Activated T-cell treated with anti-CD3 and anti-CD28 coated beads, Interleukin-2, amount 50 U/mL, for 24 hours (primary cell): Measurements from ENCODE around the gene ZNF770.
"Not testable (repeated sequence)": the region's sequence is repeated elsewhere in the genome, so short reads cannot be mapped to it uniquely, and the experiment has no call there.

Source experiments
- DNase-seq: peaks from one replicate; pipeline ENCODE4 v3.0.0-alpha.2; 2020
- H3K27ac Mint-ChIP-seq: 2 replicates; pipeline ENCODE4 v1.8.0; 2020; ENCODE audit warnings: mild to moderate bottlenecking, mixed read lengths
- H3K27me3 Mint-ChIP-seq: 2 replicates; pipeline ENCODE4 v1.8.0; 2020; ENCODE audit warnings: mixed read lengths
- H3K36me3 Mint-ChIP-seq: 2 replicates; pipeline ENCODE4 v1.8.0; 2020; ENCODE audit warnings: low read depth, mixed read lengths
- H3K4me1 Mint-ChIP-seq: 2 replicates; pipeline ENCODE4 v1.8.0; 2020; ENCODE audit warnings: low read depth, mixed read lengths
- H3K4me3 Mint-ChIP-seq: 2 replicates; pipeline ENCODE4 v1.8.0; 2020; ENCODE audit warnings: mild to moderate bottlenecking, moderate library complexity, mixed read lengths
- H3K9me3 Mint-ChIP-seq: 2 replicates; pipeline ENCODE4 v1.8.0; 2020; ENCODE audit warnings: mixed read lengths

The ZNF770 gene

GRCh38 chr15:34993412-34993811, 5.3 kb upstream of the ZNF770 start:
- Mint-ChIP-seq H3K27me3 (peaks cover 11% of the 10 kb centered on the region), H3K4me3 (peak overlapping the region; percentile 62), H3K9me3 (no peaks in the 10 kb centered on the region), H3K36me3 (peaks cover 2% of the 10 kb centered on the region), H3K4me1 (peaks cover 28% of the 10 kb centered on the region), H3K27ac (peak overlapping the region; percentile 94)
- no peak for DNase-seq

DNA sequence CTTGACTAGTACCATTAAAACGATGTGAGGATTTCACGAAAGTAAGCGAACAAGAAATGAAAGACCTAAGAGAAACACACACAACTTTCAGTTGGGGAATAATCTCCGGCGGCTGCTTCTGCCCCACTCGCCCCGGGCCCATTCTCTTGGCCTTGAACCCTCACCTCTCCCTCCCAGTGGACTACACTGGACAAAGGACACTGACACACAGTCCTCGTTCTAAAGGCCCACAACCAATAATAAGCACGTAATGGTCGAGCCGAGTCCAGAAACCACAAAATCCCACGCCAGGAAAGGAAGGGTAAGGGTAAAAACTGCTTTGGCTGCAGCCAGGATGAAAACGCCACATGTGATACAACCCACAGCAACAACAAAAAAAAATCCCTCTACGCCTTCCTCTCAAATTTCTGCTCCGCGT, 469 bp downstream of the ZNF770 start:
- no peak for DNase-seq
- no peaks in the 10 kb centered on the region for H3K27me3 Mint-ChIP-seq
- peaks cover 52% of the 10 kb centered on the region for H3K36me3 Mint-ChIP-seq
- peaks cover 41% of the 10 kb centered on the region for H3K4me1 Mint-ChIP-seq
- peak overlapping the region; percentile 97 for H3K4me3 Mint-ChIP-seq
- H3K27ac Mint-ChIP-seq: peak overlapping the region; percentile 98
- no peaks in the 10 kb centered on the region for H3K9me3 Mint-ChIP-seq

GRCh38 chr15:34986771-34987480, 1.2 kb downstream of the ZNF770 start:
- H3K36me3 Mint-ChIP-seq: peaks cover 59% of the 10 kb centered on the region
- H3K4me1 Mint-ChIP-seq: peaks cover 44% of the 10 kb centered on the region
- no peaks in the 10 kb centered on the region for H3K9me3 Mint-ChIP-seq
- peak overlapping the region; percentile 97 for H3K4me3 Mint-ChIP-seq
- no peaks in the 10 kb centered on the region for H3K27me3 Mint-ChIP-seq
- H3K27ac Mint-ChIP-seq: peak overlapping the region; percentile 98
- DNase-seq: no peak

DNA sequence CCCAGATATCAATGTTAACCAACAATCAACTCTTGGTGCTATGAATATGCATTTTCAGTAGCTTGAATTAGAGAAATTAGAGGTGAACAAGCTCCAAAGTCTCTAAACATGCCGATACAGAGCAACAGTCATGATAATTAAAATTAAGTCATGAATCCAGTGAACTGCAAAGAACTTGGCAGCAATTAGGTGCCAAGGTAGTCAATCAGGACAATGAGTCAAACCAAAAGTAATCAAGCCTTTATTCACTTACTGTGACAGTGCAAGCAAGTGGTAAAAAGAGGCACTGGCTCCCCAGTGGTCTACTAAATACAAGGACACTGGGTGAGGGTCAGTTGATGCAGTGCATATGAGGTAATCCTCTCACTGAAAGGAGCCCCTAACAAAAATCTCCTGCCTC, 1.8 kb downstream of the ZNF770 start:
- H3K9me3 Mint-ChIP-seq: no peaks in the 10 kb centered on the region
- peaks cover 50% of the 10 kb centered on the region for H3K4me1 Mint-ChIP-seq
- peak overlapping the region; percentile 98 for H3K27ac Mint-ChIP-seq
- H3K27me3 Mint-ChIP-seq: no peaks in the 10 kb centered on the region
- H3K36me3 Mint-ChIP-seq: peaks cover 65% of the 10 kb centered on the region
- H3K4me3 Mint-ChIP-seq: peak overlapping the region; percentile 97
- no peak for DNase-seq

- no peaks in the 10 kb centered on the region for H3K27me3 Mint-ChIP-seq
- peaks cover 76% of the 10 kb centered on the region for H3K36me3 Mint-ChIP-seq
- no peaks in the 10 kb centered on the region for H3K9me3 Mint-ChIP-seq
- no peak for DNase-seq
- peaks cover 53% of the 10 kb centered on the region for H3K4me1 Mint-ChIP-seq
- peak overlapping the region; percentile 66 for H3K4me3 Mint-ChIP-seq
- peak overlapping the region; percentile 86 for H3K27ac Mint-ChIP-seq
Measured at GRCh38 chr15:34984889-34985630, 3.0 kb downstream of the ZNF770 start.

GRCh38 chr15:34976743-34977142, 11.3 kb downstream of the ZNF770 start:
- no peak overlapping the region for H3K4me3 Mint-ChIP-seq
- H3K4me1 Mint-ChIP-seq: peaks cover 20% of the 10 kb centered on the region
- H3K9me3 Mint-ChIP-seq: no peaks in the 10 kb centered on the region
- peak overlapping the region; percentile 63 for H3K27ac Mint-ChIP-seq
- DNase-seq: no peak
- peaks cover 40% of the 10 kb centered on the region for H3K36me3 Mint-ChIP-seq
- H3K27me3 Mint-ChIP-seq: no peaks in the 10 kb centered on the region

DNA sequence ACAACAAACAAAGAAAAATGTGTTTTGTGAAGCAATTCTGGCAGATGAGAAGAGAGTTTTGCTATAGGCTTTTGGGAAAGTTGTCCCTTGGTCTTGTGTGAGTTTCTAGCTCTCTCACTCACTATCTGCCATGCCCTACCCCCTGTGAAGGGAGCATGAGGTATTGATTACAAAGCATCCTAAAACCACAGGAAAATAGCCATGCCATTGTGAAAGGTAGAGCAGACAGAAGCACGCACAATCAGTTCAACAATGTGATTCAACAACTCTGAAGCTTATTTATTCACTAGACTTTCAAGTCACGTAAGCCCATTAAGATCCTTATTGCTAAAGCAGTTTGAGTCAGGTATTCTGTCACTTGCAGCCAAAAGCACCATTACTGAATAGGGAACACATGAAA, 12.0 kb downstream of the ZNF770 start:
- H3K27ac Mint-ChIP-seq: peak overlapping the region; percentile 3
- H3K4me1 Mint-ChIP-seq: peaks cover 14% of the 10 kb centered on the region
- DNase-seq: no peak
- peaks cover 34% of the 10 kb centered on the region for H3K36me3 Mint-ChIP-seq
- H3K27me3 Mint-ChIP-seq: no peaks in the 10 kb centered on the region
- no peaks in the 10 kb centered on the region for H3K9me3 Mint-ChIP-seq
- no peak overlapping the region for H3K4me3 Mint-ChIP-seq

DNA sequence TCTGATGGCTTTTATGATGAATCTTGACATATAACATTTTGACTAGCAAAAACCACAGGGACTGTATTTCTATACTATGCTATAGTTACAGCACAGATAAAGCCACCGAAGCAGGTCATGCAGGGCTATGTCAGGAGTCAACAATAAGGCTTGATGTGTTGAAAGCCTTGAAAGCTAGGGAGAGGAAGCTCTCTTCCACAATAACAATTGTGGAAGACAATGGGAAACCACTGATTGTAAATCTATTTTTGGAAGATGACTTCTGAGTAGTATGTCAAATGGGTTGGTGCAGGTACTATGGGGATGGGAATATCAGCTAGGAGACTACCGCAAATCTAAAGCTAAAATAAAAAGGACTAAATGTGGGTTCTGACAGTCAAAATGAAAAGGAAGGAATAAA, 14.6 kb downstream of the ZNF770 start:
- H3K4me1 Mint-ChIP-seq: peaks cover 22% of the 10 kb centered on the region
- no peak for DNase-seq
- H3K27me3 Mint-ChIP-seq: no peaks in the 10 kb centered on the region
- H3K4me3 Mint-ChIP-seq: no peak overlapping the region
- H3K27ac Mint-ChIP-seq: no peak overlapping the region
- H3K9me3 Mint-ChIP-seq: no peaks in the 10 kb centered on the region
- H3K36me3 Mint-ChIP-seq: peaks cover 32% of the 10 kb centered on the region

GRCh38 chr15:34970098-34970643, 17.9 kb downstream of the ZNF770 start:
- Mint-ChIP-seq H3K4me1 (peaks cover 36% of the 10 kb centered on the region), H3K27ac (peak overlapping the region; percentile 98), H3K36me3 (peaks cover 37% of the 10 kb centered on the region), H3K4me3 (peak overlapping the region; percentile 100)
- H3K9me3 Mint-ChIP-seq, H3K27me3 Mint-ChIP-seq, DNase-seq: not testable (repeated sequence)

GRCh38 chr15:34969340-34970097, 18.6 kb downstream of the ZNF770 start, which contains the start of gene AQR:
TSS of gene AQR (minus strand) at chr15:34969742. CDS start at chr15:34969613, 129 bp downstream.
- Mint-ChIP-seq H3K4me1 (peaks cover 42% of the 10 kb centered on the region), H3K36me3 (peaks cover 42% of the 10 kb centered on the region)

DNA sequence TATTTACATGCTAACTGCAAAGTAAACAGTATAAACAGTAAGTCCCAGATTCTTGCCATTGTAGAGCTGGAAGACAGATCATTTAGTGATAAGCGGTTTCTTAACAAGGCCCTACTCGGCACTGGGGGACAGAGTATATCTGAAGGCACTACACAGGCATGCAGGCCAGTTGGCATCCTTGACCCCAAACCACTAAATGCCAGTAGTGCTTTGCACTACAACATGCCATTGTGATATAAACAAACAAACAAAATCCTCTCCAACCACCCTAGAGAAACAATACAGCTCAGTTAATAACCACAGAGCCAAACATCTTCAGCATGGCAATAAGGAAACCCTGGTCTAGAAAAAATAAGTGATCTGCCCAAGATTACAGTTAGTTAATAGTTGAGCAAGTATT, 23.8 kb downstream of the ZNF770 start:
- H3K9me3 Mint-ChIP-seq: no peaks in the 10 kb centered on the region
- H3K27me3 Mint-ChIP-seq: no peaks in the 10 kb centered on the region
- H3K27ac Mint-ChIP-seq: peak overlapping the region; percentile 27
- peaks cover 77% of the 10 kb centered on the region for H3K36me3 Mint-ChIP-seq
- H3K4me1 Mint-ChIP-seq: peaks cover 51% of the 10 kb centered on the region
- DNase-seq: no peak
- H3K4me3 Mint-ChIP-seq: no peak overlapping the region

More at GRCh38 chr15:34969340-34970097, 18.6 kb downstream of the ZNF770 start, which contains the start of gene AQR:
- no peaks in the 10 kb centered on the region for H3K27me3 Mint-ChIP-seq
- peak; percentile 92 for DNase-seq
- peak within 1 kb of the TSS; percentile 100 for H3K4me3 Mint-ChIP-seq
- H3K27ac Mint-ChIP-seq: peak within 1 kb of the TSS; percentile 98
- no peaks in the 10 kb centered on the region for H3K9me3 Mint-ChIP-seq

DNA sequence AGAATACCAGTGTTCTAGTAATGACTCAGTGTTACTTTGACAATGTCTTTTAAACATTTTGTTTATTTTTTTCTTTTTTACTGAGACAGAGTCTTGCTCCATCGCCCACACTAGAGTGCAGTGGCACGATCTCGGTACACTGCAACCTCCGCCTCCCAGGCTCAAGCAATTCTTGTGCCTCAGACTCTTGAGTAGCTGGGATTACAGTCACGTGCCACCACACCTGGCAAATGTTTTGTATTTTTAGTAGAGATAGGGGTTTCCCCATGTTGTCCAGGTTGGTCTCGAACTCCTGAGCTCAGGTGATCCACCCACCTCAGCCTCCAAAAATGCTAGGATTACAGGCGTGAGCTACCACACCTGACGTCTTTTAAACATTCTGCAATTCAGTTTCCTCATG, 34.2 kb downstream of the ZNF770 start:
- H3K9me3 Mint-ChIP-seq: no peaks in the 10 kb centered on the region
- peaks cover 70% of the 10 kb centered on the region for H3K36me3 Mint-ChIP-seq
- H3K27ac Mint-ChIP-seq: peak overlapping the region; percentile 30
- H3K4me1 Mint-ChIP-seq: peaks cover 22% of the 10 kb centered on the region
- DNase-seq: no peak
- H3K4me3 Mint-ChIP-seq: no peak overlapping the region
- H3K27me3 Mint-ChIP-seq: no peaks in the 10 kb centered on the region

DNA sequence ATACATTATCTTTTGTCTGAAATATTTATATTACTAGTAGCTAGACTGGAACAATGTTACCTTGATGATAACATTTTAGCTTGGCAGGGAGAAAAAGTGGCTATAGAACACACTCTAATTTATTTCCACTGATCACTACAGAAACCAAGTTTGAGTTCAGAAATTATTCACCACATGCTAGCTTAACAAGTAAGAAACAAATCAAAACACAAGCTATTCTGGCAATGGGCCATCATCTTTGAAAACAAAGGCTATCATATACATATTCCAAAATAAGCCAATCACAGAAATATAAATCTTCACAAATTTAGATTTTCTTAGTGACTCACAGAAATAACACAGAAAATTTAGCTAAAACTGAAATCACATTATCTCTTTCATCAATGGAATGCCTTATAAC, 35.6 kb downstream of the ZNF770 start:
- H3K4me3 Mint-ChIP-seq: no peak overlapping the region
- H3K4me1 Mint-ChIP-seq: peaks cover 21% of the 10 kb centered on the region
- H3K36me3 Mint-ChIP-seq: peaks cover 75% of the 10 kb centered on the region

DNA sequence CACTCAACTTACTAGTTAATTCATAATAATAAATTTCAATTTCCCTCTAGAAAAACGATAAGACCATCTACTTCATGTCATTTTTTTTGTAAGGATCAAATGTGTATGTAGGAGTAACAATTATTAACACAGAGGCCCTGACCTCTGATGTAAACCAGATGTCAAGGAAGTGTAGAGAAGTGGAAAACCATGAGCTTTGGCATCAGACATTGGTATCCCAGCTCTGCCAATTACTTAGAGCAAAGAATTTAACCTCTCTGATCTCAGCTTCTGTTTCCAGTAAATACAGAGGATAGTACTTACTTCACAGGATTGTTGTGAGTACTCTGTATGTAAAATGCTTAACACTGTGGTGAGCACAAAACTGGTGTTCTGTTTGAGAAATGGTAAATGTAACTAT, 36.1 kb downstream of the ZNF770 start:
- H3K9me3 Mint-ChIP-seq: no peaks in the 10 kb centered on the region
- H3K36me3 Mint-ChIP-seq: peaks cover 75% of the 10 kb centered on the region
- H3K27me3 Mint-ChIP-seq: no peaks in the 10 kb centered on the region
- peaks cover 21% of the 10 kb centered on the region for H3K4me1 Mint-ChIP-seq
- DNase-seq: no peak
- H3K4me3 Mint-ChIP-seq: no peak overlapping the region
- peak overlapping the region; percentile 59 for H3K27ac Mint-ChIP-seq

More for the DNA sequence above, 35.6 kb downstream of the ZNF770 start:
- H3K27ac Mint-ChIP-seq: peak overlapping the region; percentile 47
- no peaks in the 10 kb centered on the region for H3K27me3 Mint-ChIP-seq
- H3K9me3 Mint-ChIP-seq: no peaks in the 10 kb centered on the region
- no peak for DNase-seq
